AG04449 (cell line): Measurements from ENCODE around the gene PRSS57.
"Not testable (repeated sequence)": the region's sequence is repeated elsewhere in the genome, so short reads cannot be mapped to it uniquely, and the experiment has no call there.

Experiments
- CTCF ChIA-PET: fragments of 350-600 bp; formaldehyde crosslinking; extraction: SDS; loops from one replicate; lab custom pipeline; 2021; ENCODE audit warnings: antibody characterized with exemption; lab: Yijun Ruan, JAX
- POLR2A ChIA-PET: fragments of 400-600, 350-600 bp; formaldehyde crosslinking; extraction: SDS; loops from one replicate; lab custom pipeline; 2020; ENCODE audit warnings: antibody characterized with exemption, inconsistent platforms; lab: Yijun Ruan, JAX
- DNase-seq: peaks from one replicate; pipeline ENCODE4 v3.0.0-alpha.2; 2010; ENCODE audit warnings: low read depth, low spot score
- H3K4me3 ChIP-seq: 2 replicates; pipeline ENCODE4 v1.5.1; 2011; ENCODE audit warnings: low read depth, mild to moderate bottlenecking, control low read depth, low read length
- TF ChIP-seq, protein P1 (sequence below): IDR thresholded peaks from one replicate; pipeline ENCODE4 v1.5.1; 2011; ENCODE audit warnings: mild to moderate bottlenecking, moderate library complexity, low read length, control low read depth, inconsistent platforms; ENCODE audit not compliant: insufficient read depth; ENCODE audit errors: missing control alignments

Gene PRSS57

DNA sequence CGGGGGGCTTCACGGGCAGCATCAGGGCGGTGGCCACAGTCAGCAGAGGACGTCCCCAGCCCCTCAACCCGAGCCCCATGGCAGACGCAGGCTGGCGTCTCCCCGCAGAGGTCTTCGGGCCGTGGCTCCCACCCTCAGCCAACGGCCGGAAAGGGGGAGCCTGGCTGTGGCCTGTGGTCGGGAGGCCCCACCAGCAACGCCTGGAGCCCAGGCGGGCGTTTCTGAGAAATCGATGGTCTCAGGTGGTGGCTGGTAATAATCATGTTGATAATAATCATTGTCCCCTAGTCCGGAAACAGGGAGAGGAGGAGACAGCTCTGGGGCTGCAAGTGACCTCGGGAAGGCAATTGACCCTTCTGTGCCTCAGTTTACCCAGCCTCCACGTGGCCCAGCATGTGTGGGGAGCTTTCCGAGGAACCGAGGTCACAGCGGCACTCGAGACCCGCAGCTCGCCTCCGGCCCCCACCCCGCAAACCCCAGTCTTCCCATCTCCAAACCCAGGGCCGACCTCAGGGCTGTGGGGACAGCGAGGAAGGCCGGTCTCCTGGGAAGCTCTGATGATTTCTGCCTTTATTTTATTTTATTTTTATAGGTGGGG lies at the start of gene PRSS57:
TSS of gene PRSS57 (minus strand) at position 101 of the 598 bp plus-strand sequence. CDS start at position 79, 22 bp downstream.
- H3K4me3 ChIP-seq, result no peak within 1 kb of the TSS
- TF ChIP-seq, protein P1, sequence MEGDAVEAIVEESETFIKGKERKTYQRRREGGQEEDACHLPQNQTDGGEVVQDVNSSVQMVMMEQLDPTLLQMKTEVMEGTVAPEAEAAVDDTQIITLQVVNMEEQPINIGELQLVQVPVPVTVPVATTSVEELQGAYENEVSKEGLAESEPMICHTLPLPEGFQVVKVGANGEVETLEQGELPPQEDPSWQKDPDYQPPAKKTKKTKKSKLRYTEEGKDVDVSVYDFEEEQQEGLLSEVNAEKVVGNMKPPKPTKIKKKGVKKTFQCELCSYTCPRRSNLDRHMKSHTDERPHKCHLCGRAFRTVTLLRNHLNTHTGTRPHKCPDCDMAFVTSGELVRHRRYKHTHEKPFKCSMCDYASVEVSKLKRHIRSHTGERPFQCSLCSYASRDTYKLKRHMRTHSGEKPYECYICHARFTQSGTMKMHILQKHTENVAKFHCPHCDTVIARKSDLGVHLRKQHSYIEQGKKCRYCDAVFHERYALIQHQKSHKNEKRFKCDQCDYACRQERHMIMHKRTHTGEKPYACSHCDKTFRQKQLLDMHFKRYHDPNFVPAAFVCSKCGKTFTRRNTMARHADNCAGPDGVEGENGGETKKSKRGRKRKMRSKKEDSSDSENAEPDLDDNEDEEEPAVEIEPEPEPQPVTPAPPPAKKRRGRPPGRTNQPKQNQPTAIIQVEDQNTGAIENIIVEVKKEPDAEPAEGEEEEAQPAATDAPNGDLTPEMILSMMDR, result no peak
- no peak for DNase-seq
- CTCF ChIA-PET, result interaction anchor here (1.5 kb wide), 1 partner anchor 38 kb away, joined by 4 read pairs; no protein-coding TSS in a partner anchor
- POLR2A ChIA-PET, result no interaction called here

DNA sequence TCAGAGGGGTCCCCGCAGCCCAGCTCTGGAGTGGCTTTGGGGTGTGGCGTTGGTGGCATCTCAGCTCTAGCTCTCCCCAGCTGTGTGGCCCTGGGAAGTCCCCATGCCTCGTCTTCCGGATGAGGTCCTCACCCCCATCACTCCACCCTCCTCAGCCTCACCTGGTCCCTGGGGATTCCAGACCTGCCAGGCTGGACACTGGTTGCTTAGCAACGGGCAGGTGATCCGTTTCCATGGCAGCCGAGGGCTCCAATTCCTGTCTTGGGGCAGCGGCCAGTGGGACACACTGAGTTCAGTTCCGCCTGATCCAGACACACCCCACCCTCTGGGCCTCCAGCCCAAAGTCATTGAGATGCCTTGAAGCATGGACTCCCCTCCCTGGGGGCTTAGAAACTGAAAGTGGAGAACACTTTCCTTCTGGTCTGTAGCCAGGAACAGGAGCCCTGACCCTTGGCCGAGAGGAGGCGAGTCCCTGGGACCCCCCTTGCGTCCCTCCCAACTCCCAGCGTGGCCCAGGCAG lies 48.0 kb upstream of the PRSS57 start:
- DNase-seq, result no peak
- ChIA-PET CTCF (no interaction called here), POLR2A (no interaction called here)
- TF ChIP-seq, protein P1, result no peak
- H3K4me3 ChIP-seq, result no peak overlapping the region

DNA sequence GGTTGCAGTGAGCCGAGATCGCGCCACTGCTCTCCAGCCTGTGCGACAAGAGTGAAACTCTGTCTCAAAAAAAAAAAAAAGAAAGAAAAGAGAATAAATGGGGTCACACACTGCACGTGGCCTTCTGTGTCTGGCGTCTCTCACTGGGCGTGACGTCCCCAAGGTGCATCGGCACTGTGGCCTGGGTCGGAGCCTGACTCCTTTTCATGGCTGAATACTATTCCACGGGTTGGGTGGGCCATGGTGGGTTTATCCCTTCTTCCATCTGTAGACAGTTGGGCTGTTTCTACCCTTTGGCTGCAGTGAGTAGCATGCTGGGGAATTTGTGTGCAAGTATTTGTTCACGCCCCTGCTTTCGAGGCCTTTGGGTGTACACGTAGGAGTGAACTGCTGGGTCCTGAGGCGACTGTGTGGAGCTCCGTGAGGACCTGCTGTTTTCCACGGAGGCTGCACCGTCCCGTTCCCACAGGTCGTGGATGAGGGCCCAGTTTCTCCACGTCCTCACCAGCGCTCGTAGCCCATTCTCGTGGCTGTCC lies 47.4 kb upstream of the PRSS57 start:
- no peak for DNase-seq
- TF ChIP-seq, protein P1, result no peak
- CTCF ChIA-PET, result interaction anchor here (1.2 kb wide), 1 partner anchor 12 kb away, joined by 3 read pairs; no protein-coding TSS in a partner anchor
- no peak overlapping the region for H3K4me3 ChIP-seq
- POLR2A ChIA-PET, result no interaction called here

DNA sequence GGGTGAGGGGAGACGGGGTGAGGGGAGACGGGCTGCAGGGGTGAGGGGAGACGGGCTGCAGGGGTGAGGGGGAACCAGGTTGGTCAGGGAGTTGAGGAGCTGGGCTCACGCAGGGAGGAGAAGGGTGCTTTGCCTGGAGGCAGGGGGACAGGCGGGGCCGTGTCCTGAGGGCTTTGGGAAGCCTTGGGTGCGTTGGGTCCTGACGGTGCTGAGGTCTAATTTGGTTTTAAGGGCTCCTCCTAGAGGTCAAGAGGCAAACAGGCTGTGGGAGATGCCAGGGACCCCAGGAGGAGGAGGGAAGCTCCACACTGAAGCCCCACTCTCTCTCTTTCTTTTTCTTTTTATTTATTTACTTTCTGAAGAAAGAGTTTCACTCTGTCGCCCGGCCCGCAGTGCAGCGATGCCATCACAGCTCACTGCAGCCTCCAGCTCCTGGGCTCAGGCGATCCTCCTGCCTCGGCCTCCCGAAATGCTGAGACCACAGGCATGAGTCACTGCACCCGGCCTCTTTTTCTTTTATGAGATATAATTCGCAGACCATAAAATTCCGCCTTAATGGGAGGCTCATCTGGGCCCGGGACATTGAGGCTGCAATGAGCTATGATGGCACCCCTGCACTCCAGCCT lies 46.4 kb upstream of the PRSS57 start:
- DNase-seq, result no peak
- ChIA-PET CTCF (interaction anchor here (0.9 to 1.2 kb wide), 2 partner anchors 11 to 78 kb away, joined by 3 to 4 read pairs; partner anchors contain the start of gene RNF126), POLR2A (no interaction called here)
- TF ChIP-seq, protein P1, result no peak
- H3K4me3 ChIP-seq, result no peak overlapping the region

DNA sequence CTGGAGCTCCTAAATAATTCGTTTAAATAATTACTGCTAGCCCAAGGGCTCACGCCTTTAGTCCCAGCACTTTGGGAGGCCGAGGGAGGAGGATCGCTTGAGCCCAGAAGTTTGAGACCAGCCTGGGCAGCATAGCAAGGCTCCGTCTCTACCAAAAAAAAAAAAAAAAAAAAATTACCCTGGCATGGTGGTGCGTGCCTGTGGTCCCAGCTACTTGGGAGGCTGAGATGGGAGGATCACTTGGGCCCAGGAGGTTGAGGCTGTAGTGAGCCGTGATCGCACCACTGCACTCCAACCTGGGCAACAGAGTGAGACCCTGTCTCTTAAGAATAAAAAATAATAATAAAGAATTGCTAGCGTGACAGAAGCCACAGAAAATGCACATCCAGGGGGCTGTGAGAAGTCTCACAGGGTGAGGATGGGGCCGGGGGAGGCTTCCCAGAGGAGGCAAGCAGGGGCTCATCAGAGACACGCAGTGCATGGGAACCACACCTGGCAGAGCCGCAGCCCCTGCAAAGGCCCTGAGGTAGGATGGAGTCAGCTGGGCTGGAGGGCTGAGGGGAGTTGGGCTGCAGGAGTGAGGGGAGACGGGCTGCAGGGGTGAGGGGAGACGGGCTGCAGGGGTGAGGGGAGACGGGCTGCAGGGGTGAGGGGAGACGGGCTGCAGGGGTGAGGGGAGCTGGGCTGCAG lies 45.7 kb upstream of the PRSS57 start:
- DNase-seq, POLR2A ChIA-PET, H3K4me3 ChIP-seq: not testable (repeated sequence)
- CTCF ChIA-PET, result interaction anchor here (0.9 to 1.2 kb wide), 2 partner anchors 10 to 77 kb away, joined by 3 to 4 read pairs; partner anchors contain the start of gene RNF126

DNA sequence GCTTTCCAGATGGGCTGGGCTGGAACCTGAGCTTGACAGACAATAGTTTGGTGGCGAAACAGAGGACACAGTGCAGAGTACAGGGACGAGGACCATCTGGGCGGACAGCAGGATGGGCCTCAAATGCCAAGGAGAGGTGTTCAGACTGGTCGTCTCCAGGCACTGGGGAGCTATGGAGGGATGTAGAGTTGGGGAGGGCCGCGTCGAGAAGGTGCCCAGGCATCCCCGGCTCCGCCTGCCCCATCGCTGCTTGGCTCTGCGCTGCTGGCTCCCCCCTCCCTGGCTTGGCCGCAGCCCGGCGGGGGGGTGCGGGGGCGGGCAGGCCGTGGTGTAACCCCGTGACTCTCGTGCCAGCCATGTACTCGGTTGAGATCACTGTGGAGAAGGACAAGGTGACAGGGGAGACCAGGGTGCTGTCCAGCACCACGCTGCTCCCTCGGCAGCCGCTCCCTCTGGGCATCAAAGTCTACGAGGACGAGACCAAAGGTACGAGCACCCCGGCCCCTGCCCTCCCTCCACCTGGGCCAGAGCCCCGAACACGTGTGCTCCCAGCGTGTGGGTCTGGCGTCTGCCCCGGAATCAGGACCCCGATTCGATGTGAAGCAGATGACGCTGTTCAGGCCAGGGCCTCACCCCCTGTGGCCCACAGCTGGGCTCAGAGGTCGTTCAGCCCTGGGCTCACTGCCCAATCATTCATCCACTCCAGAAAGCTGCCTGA lies 44.9 kb upstream of the PRSS57 start:
- ChIA-PET CTCF (interaction anchor here (1.0 to 1.7 kb wide), 3 partner anchors 10 to 114 kb away, joined by 3 to 7 read pairs (median 3); partner anchors contain the start of gene RNF126), POLR2A (no interaction called here)
- TF ChIP-seq, protein P1, result no peak
- H3K4me3 ChIP-seq, result no peak overlapping the region
- no peak for DNase-seq
